Prostate gland (tissue), 2 donors: ENCODE measurements around the gene DHDH.

ENCODE experiments used
- POLR2AphosphoS5 ChIP-seq: sonication (generic); formaldehyde crosslinking; IDR thresholded peaks from one replicate; pipeline ENCODE4 v1.6.1; 2017; ENCODE audit warnings: antibody characterized with exemption
- TF ChIP-seq, protein P1 (sequence below), 4 experiments: fragments of 200-600 bp in 2 of 4; fragments of 450-650 bp in 2 of 4; sonication (generic) in 2 of 4; IDR thresholded peaks; 1 replicate in 3 of 4; 2 replicates in 1 of 4; pipeline ENCODE4 v1.5.1; 2016 to 2019; ENCODE audit warnings: antibody characterized with exemption in 4 of 4, mild to moderate bottlenecking in 2 of 4, moderate library complexity in 2 of 4

DNA sequence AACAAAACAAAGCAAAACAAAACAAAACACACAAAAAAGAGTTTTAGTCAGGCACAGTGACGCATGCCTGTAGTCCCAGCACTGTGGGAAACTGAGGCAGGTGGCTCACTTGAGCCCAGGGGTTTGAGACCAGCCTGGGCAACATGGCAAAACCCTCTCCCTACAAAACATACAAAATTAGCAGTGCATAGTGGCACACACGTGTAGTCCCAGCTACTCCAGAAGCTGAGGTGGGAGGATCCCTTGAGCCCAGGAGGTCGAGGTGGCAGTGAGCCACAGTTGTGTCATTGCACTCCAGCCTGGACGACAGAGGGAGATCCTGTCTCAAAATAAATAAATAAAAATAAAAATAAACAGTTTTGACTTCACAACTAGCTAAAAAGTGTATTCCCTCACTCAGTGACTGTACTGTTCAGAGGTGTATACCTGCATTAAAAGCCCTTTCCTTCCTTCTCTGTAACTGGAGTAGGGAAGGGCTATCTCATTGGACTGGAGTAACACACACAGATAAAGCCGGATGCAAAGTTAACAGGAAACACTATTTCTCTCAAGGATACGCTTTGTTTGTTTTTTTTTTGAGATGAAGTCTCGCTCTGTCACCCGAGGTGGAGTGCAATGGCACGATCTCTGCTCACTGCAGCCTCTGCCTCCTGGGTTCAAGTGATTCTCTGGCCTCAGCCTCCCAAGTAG is 17.5 kb downstream of the DHDH start:
- TF ChIP-seq, protein P1, sequence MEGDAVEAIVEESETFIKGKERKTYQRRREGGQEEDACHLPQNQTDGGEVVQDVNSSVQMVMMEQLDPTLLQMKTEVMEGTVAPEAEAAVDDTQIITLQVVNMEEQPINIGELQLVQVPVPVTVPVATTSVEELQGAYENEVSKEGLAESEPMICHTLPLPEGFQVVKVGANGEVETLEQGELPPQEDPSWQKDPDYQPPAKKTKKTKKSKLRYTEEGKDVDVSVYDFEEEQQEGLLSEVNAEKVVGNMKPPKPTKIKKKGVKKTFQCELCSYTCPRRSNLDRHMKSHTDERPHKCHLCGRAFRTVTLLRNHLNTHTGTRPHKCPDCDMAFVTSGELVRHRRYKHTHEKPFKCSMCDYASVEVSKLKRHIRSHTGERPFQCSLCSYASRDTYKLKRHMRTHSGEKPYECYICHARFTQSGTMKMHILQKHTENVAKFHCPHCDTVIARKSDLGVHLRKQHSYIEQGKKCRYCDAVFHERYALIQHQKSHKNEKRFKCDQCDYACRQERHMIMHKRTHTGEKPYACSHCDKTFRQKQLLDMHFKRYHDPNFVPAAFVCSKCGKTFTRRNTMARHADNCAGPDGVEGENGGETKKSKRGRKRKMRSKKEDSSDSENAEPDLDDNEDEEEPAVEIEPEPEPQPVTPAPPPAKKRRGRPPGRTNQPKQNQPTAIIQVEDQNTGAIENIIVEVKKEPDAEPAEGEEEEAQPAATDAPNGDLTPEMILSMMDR (IDR thresholded peaks at IDR 0.05) = no peak
- TF ChIP-seq POLR2AphosphoS5 = no peak
